Measurements from ENCODE around the gene SBK2.
"Not testable (repeated sequence)": the region's sequence is repeated elsewhere in the genome, so short reads cannot be mapped to it uniquely, and the experiment has no call there.

The SBK2 gene

GRCh38 chr19:55500368-55500952 is 36.5 kb downstream of the SBK2 start:
- DNase-seq: no peak

GRCh38 chr19:55498246-55498840 is 38.6 kb downstream of the SBK2 start:
- no peak for DNase-seq

- DNase-seq: no peak
Measured at GRCh38 chr19:55497763-55498162, 39.2 kb downstream of the SBK2 start.

GRCh38 chr19:55496820-55497219 is 40.1 kb downstream of the SBK2 start:
- DNase-seq: not testable (repeated sequence)

GRCh38 chr19:55495646-55496349 is 41.1 kb downstream of the SBK2 start:
- DNase-seq: no peak

GRCh38 chr19:55494172-55494761 is 42.7 kb downstream of the SBK2 start:
- no peak for DNase-seq

GRCh38 chr19:55493645-55494171 is 43.2 kb downstream of the SBK2 start:
- no peak for DNase-seq

- no peak for DNase-seq
Measured at GRCh38 chr19:55493052-55493644, 43.8 kb downstream of the SBK2 start.

- DNase-seq: no peak
Measured at GRCh38 chr19:55492362-55492944, 44.5 kb downstream of the SBK2 start.

- no peak for DNase-seq
Measured at GRCh38 chr19:55491546-55492360, 45.2 kb downstream of the SBK2 start.

GRCh38 chr19:55490478-55491432 is 46.2 kb downstream of the SBK2 start:
- no peak for DNase-seq

GRCh38 chr19:55489711-55490477 is 47.0 kb downstream of the SBK2 start:
- no peak for DNase-seq

- no peak for DNase-seq
Measured at GRCh38 chr19:55488986-55489710, 47.8 kb downstream of the SBK2 start.

- DNase-seq: no peak
Measured at GRCh38 chr19:55487924-55488687, 48.8 kb downstream of the SBK2 start, which contains the start of gene SSC5D. Gene SSC5D (plus strand): TSS chr19:55488436. CDS start chr19:55488590, 154 bp downstream.

- DNase-seq: no peak
Measured at GRCh38 chr19:55486971-55487923, 49.7 kb downstream of the SBK2 start.

- no peak for DNase-seq
Measured at GRCh38 chr19:55486043-55486970, 50.6 kb downstream of the SBK2 start.

Measured in AML-193 (cell line).